ENCODE measurements around the gene DSTYK. TPM values are rescaled to one million over a fixed set of nuclear protein-coding genes. Genes with fewer than 3 reads are reported as not detected.

The DSTYK gene
- 10 to 100 TPM; 12.9 to 13.4 TPM for total RNA-seq
- 8.6 TPM for polyA plus RNA-seq

- H3K9me3 Mint-ChIP-seq: no peaks in the 10 kb centered on the region
- peaks cover 29 to 59% (median 43%) of the 10 kb centered on the region in 3 donors for H3K4me1 Mint-ChIP-seq
- POLR2A ChIA-PET: interaction anchor here (1.1 to 3.0 kb wide), 2 partner anchors 17 to 73 kb away, joined by 3 to 24 read pairs; partner anchors contain the start of gene TMCC2
Observed at GRCh38 chr1:205211169-205211838, at the start of gene DSTYK. TSS of gene DSTYK (minus strand) at chr1:205211702. CDS start at chr1:205211535, 167 bp downstream.

GRCh38 chr1:205259998-205260397, 48.5 kb upstream of the DSTYK start:
- H3K27ac ChIP-seq (ENCODE audit: low read depth, low read length): no peak overlapping the region
- no peak overlapping the region for H3K4me3 Mint-ChIP-seq
- DNase-seq: no peak
- ChIA-PET POLR2A (no interaction called here), CTCF (interaction anchor here (0.9 to 37.5 kb wide), 5 partner anchors 12 to 283 kb away, joined by 3 to 1351 read pairs (median 6); partner anchors contain the start of gene NUAK2)
- peak overlapping the region in 1 of 8 donors; percentile 27 for H3K27ac Mint-ChIP-seq
- no peak overlapping the region for H3K4me3 ChIP-seq (ENCODE audit: low read length)
- H3K9me3 ChIP-seq (ENCODE audit: low read length): no peaks in the 10 kb centered on the region
- peaks cover 0 to 13% (median 6%) of the 10 kb centered on the region in 3 donors for H3K4me1 Mint-ChIP-seq
- no peaks in the 10 kb centered on the region for H3K36me3 Mint-ChIP-seq
- no peaks in the 10 kb centered on the region for H3K36me3 ChIP-seq (ENCODE audit: insufficient read depth, low read length)
- no peaks in the 10 kb centered on the region for H3K27me3 ChIP-seq (ENCODE audit: insufficient read depth, low read length, poor library complexity, severe bottlenecking)
- no peaks in the 10 kb centered on the region for H3K9me3 Mint-ChIP-seq
- H3K27me3 Mint-ChIP-seq: peaks cover 0 to 4% of the 10 kb centered on the region in 2 donors
- H3K4me1 ChIP-seq (ENCODE audit: insufficient read depth, low read length): peaks cover 7% of the 10 kb centered on the region

More at GRCh38 chr1:205211169-205211838, at the start of gene DSTYK:
- Histone ChIP-seq H3K27me3 (ENCODE audit: insufficient read depth, low read length, poor library complexity, severe bottlenecking) (no peaks in the 10 kb centered on the region), H3K4me3 (ENCODE audit: low read length) (peak within 1 kb of the TSS; percentile 68), H3K9me3 (ENCODE audit: low read length) (no peaks in the 10 kb centered on the region), H3K27ac (ENCODE audit: low read depth, low read length) (peak within 1 kb of the TSS; percentile 84), H3K36me3 (ENCODE audit: insufficient read depth, low read length) (no peaks in the 10 kb centered on the region), H3K4me1 (ENCODE audit: insufficient read depth, low read length) (peaks cover 19% of the 10 kb centered on the region)
- Mint-ChIP-seq H3K27ac (peak within 1 kb of the TSS; percentile 87 to 100 (median 94)), H3K27me3 (no peaks in the 10 kb centered on the region), H3K36me3 (peaks cover 0 to 12% (median 0%) of the 10 kb centered on the region in 3 donors), H3K4me3 (peak within 1 kb of the TSS; percentile 89 to 100 (median 93))
- peak; percentile 80 to 94 (median 89) for DNase-seq
- CTCF ChIA-PET: interaction anchor here (1.3 to 1.4 kb wide), 2 partner anchors 44 to 421 kb away, joined by 3 to 4 read pairs; no protein-coding TSS in a partner anchor

- no peaks in the 10 kb centered on the region for H3K36me3 Mint-ChIP-seq
- H3K4me3 ChIP-seq (ENCODE audit: low read length): no peak overlapping the region
- H3K27ac Mint-ChIP-seq: no peak overlapping the region
- no peaks in the 10 kb centered on the region for H3K9me3 ChIP-seq (ENCODE audit: low read length)
- no peak for DNase-seq
- H3K36me3 ChIP-seq (ENCODE audit: insufficient read depth, low read length): no peaks in the 10 kb centered on the region
- H3K4me3 Mint-ChIP-seq: no peak overlapping the region
- H3K4me1 Mint-ChIP-seq: peaks cover 0 to 13% (median 6%) of the 10 kb centered on the region in 3 donors
- H3K27me3 Mint-ChIP-seq: peaks cover 0 to 4% of the 10 kb centered on the region in 2 donors
- H3K27me3 ChIP-seq (ENCODE audit: insufficient read depth, low read length, poor library complexity, severe bottlenecking): no peaks in the 10 kb centered on the region
- POLR2A ChIA-PET: no interaction called here
- H3K9me3 Mint-ChIP-seq: no peaks in the 10 kb centered on the region
- H3K4me1 ChIP-seq (ENCODE audit: insufficient read depth, low read length): peaks cover 7% of the 10 kb centered on the region
- no peak overlapping the region for H3K27ac ChIP-seq (ENCODE audit: low read depth, low read length)
- CTCF ChIA-PET: interaction anchor here (0.8 to 37.5 kb wide), 6 partner anchors 12 to 283 kb away, joined by 3 to 1351 read pairs (median 6); partner anchors contain the start of gene NUAK2
Observed at GRCh38 chr1:205259324-205259832, 47.9 kb upstream of the DSTYK start.

- no peak overlapping the region for H3K27ac ChIP-seq (ENCODE audit: low read depth, low read length)
- H3K36me3 Mint-ChIP-seq: no peaks in the 10 kb centered on the region
- no peaks in the 10 kb centered on the region for H3K36me3 ChIP-seq (ENCODE audit: insufficient read depth, low read length)
- peaks cover 0 to 13% (median 6%) of the 10 kb centered on the region in 3 donors for H3K4me1 Mint-ChIP-seq
- H3K4me1 ChIP-seq (ENCODE audit: insufficient read depth, low read length): peaks cover 7% of the 10 kb centered on the region
- H3K27me3 ChIP-seq (ENCODE audit: insufficient read depth, low read length, poor library complexity, severe bottlenecking): no peaks in the 10 kb centered on the region
- H3K4me3 Mint-ChIP-seq: no peak overlapping the region
- no peak for DNase-seq
- peaks cover 0 to 4% of the 10 kb centered on the region in 2 donors for H3K27me3 Mint-ChIP-seq
- H3K27ac Mint-ChIP-seq: peak overlapping the region in 1 of 8 donors; percentile 33
- CTCF ChIA-PET: interaction anchor here (0.8 to 37.5 kb wide), 6 partner anchors 13 to 281 kb away, joined by 3 to 1351 read pairs (median 6); partner anchors contain the start of gene NUAK2
- H3K4me3 ChIP-seq (ENCODE audit: low read length): no peak overlapping the region
- POLR2A ChIA-PET: no interaction called here
- H3K9me3 ChIP-seq (ENCODE audit: low read length): no peaks in the 10 kb centered on the region
- no peaks in the 10 kb centered on the region for H3K9me3 Mint-ChIP-seq
Observed at GRCh38 chr1:205258719-205259118, 47.2 kb upstream of the DSTYK start.

GRCh38 chr1:205258261-205258691, 46.8 kb upstream of the DSTYK start:
- Histone ChIP-seq H3K27ac (ENCODE audit: low read depth, low read length) (no peak overlapping the region), H3K4me1 (ENCODE audit: insufficient read depth, low read length) (peaks cover 5% of the 10 kb centered on the region), H3K27me3 (ENCODE audit: insufficient read depth, low read length, poor library complexity, severe bottlenecking) (no peaks in the 10 kb centered on the region), H3K4me3 (ENCODE audit: low read length) (no peak overlapping the region), H3K36me3 (ENCODE audit: insufficient read depth, low read length) (no peaks in the 10 kb centered on the region), H3K9me3 (ENCODE audit: low read length) (no peaks in the 10 kb centered on the region)
- POLR2A ChIA-PET: no interaction called here
- CTCF ChIA-PET: interaction anchor here (0.8 to 37.5 kb wide), 7 partner anchors 14 to 281 kb away, joined by 3 to 1351 read pairs (median 6); partner anchors contain the start of genes NUAK2 and TMCC2
- Mint-ChIP-seq H3K36me3 (no peaks in the 10 kb centered on the region), H3K27me3 (peaks cover 0 to 4% of the 10 kb centered on the region in 2 donors), H3K4me3 (no peak overlapping the region), H3K27ac (no peak overlapping the region), H3K9me3 (no peaks in the 10 kb centered on the region), H3K4me1 (peaks cover 0 to 13% (median 6%) of the 10 kb centered on the region in 3 donors)
- no peak for DNase-seq

- H3K4me1 Mint-ChIP-seq: peaks cover 0 to 9% (median 2%) of the 10 kb centered on the region in 3 donors
- ChIA-PET CTCF (interaction anchor here (0.8 to 37.5 kb wide), 9 partner anchors 11 to 280 kb away, joined by 3 to 1351 read pairs (median 13); partner anchors contain the start of genes NUAK2, RBBP5 and TMCC2), POLR2A (no interaction called here)
- Histone ChIP-seq H3K36me3 (ENCODE audit: insufficient read depth, low read length) (no peaks in the 10 kb centered on the region), H3K27me3 (ENCODE audit: insufficient read depth, low read length, poor library complexity, severe bottlenecking) (no peaks in the 10 kb centered on the region), H3K4me1 (ENCODE audit: insufficient read depth, low read length) (no peaks in the 10 kb centered on the region), H3K4me3 (ENCODE audit: low read length) (no peak overlapping the region), H3K27ac (ENCODE audit: low read depth, low read length) (no peak overlapping the region), H3K9me3 (ENCODE audit: low read length) (no peaks in the 10 kb centered on the region)
- H3K9me3 Mint-ChIP-seq: no peaks in the 10 kb centered on the region
- H3K27ac Mint-ChIP-seq: peak overlapping the region in 1 of 8 donors; percentile 16
- no peak overlapping the region for H3K4me3 Mint-ChIP-seq
- no peaks in the 10 kb centered on the region for H3K36me3 Mint-ChIP-seq
- H3K27me3 Mint-ChIP-seq: peaks cover 0 to 1% of the 10 kb centered on the region in 2 donors
- DNase-seq: no peak
Observed at GRCh38 chr1:205257735-205258134, 46.2 kb upstream of the DSTYK start.

GRCh38 chr1:205256951-205257625, 45.6 kb upstream of the DSTYK start:
- Histone ChIP-seq H3K9me3 (ENCODE audit: low read length) (no peaks in the 10 kb centered on the region), H3K4me1 (ENCODE audit: insufficient read depth, low read length) (no peaks in the 10 kb centered on the region), H3K36me3 (ENCODE audit: insufficient read depth, low read length) (no peaks in the 10 kb centered on the region), H3K27ac (ENCODE audit: low read depth, low read length) (no peak overlapping the region), H3K4me3 (ENCODE audit: low read length) (no peak overlapping the region), H3K27me3 (ENCODE audit: insufficient read depth, low read length, poor library complexity, severe bottlenecking) (no peaks in the 10 kb centered on the region)
- H3K4me3 Mint-ChIP-seq: no peak overlapping the region
- H3K36me3 Mint-ChIP-seq: no peaks in the 10 kb centered on the region
- no peaks in the 10 kb centered on the region for H3K9me3 Mint-ChIP-seq
- no peak overlapping the region for H3K27ac Mint-ChIP-seq
- no peak for DNase-seq
- POLR2A ChIA-PET: no interaction called here
- H3K27me3 Mint-ChIP-seq: no peaks in the 10 kb centered on the region
- CTCF ChIA-PET: interaction anchor here (0.7 to 37.5 kb wide), 29 partner anchors 8 to 369 kb away, joined by 3 to 1351 read pairs (median 5); partner anchors contain the start of genes NUAK2, RBBP5 and TMCC2
- H3K4me1 Mint-ChIP-seq: peaks cover 0 to 7% (median 0%) of the 10 kb centered on the region in 3 donors

Data from CD8-positive, alpha-beta memory T cell (primary cell).